Measurements from ENCODE around the gene SLC23A3. TPM values are rescaled to one million over a fixed set of nuclear protein-coding genes. Genes with fewer than 3 reads are reported as not detected.

SLC23A3 gene
- polyA plus RNA-seq (ENCODE audit: insufficient read length), result 1.1 TPM

GRCh38 chr2:219169930-219170654 is at the start of gene SLC23A3:
TSS of gene SLC23A3 (minus strand) at chr2:219170029. CDS start at chr2:219169984, 45 bp downstream.
- no peak for DNase-seq

- DNase-seq, result peak; percentile 97
These were observed 49.2 kb upstream of the SLC23A3 start, which contains the start of gene ABCB6 for GRCh38 chr2:219218732-219219701. TSS of gene ABCB6 (minus strand) at chr2:219218958. CDS start at chr2:219218673, 285 bp downstream.

GRCh38 chr2:219218217-219218731 is 48.4 kb upstream of the SLC23A3 start:
- no peak for DNase-seq

- DNase-seq, result no peak
These were observed 46.7 kb upstream of the SLC23A3 start for GRCh38 chr2:219216535-219216915.

- no peak for DNase-seq
These were observed 46.2 kb upstream of the SLC23A3 start for GRCh38 chr2:219215871-219216534.

GRCh38 chr2:219214786-219215185 is 45.0 kb upstream of the SLC23A3 start:
- DNase-seq, result no peak

- DNase-seq, result no peak
These were observed 44.3 kb upstream of the SLC23A3 start for GRCh38 chr2:219214141-219214540.

GRCh38 chr2:219213486-219214071 is 43.8 kb upstream of the SLC23A3 start:
- no peak for DNase-seq

GRCh38 chr2:219213026-219213415 is 43.2 kb upstream of the SLC23A3 start:
- DNase-seq, result no peak

- DNase-seq, result no peak
These were observed 41.1 kb upstream of the SLC23A3 start for GRCh38 chr2:219210886-219211362.

- DNase-seq, result no peak
These were observed 40.5 kb upstream of the SLC23A3 start for GRCh38 chr2:219210196-219210885.

GRCh38 chr2:219209236-219210195 is 39.7 kb upstream of the SLC23A3 start:
- DNase-seq, result no peak

GRCh38 chr2:219207884-219208740 is 38.3 kb upstream of the SLC23A3 start:
- DNase-seq, result no peak

- no peak for DNase-seq
These were observed 37.5 kb upstream of the SLC23A3 start for GRCh38 chr2:219207134-219207883.

- peak; percentile 99 for DNase-seq
These were observed 36.7 kb upstream of the SLC23A3 start, which contains the start of gene ZFAND2B for GRCh38 chr2:219206328-219207133. TSS of gene ZFAND2B (plus strand) at chr2:219206782. CDS start at chr2:219206988, 206 bp downstream.

GRCh38 chr2:219205981-219206327 is 36.1 kb upstream of the SLC23A3 start:
- no peak for DNase-seq

- no peak for DNase-seq
These were observed 35.3 kb upstream of the SLC23A3 start for GRCh38 chr2:219205165-219205538.
